HG03354 (cell line): Measurements from ENCODE around the gene CSTB.
"Not testable (repeated sequence)": the region's sequence is repeated elsewhere in the genome, so short reads cannot be mapped to it uniquely, and the experiment has no call there.

Experiments used
- ATAC-seq: cut with Tn5 transposase; IDR thresholded peaks from one replicate; pipeline ENCODE4 v1.9.1; 2021; ENCODE audit warnings: mild to moderate bottlenecking; ENCODE audit not compliant: unreplicated experiment, poor library complexity, severe bottlenecking

Gene CSTB, protein sequence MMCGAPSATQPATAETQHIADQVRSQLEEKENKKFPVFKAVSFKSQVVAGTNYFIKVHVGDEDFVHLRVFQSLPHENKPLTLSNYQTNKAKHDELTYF

DNA sequence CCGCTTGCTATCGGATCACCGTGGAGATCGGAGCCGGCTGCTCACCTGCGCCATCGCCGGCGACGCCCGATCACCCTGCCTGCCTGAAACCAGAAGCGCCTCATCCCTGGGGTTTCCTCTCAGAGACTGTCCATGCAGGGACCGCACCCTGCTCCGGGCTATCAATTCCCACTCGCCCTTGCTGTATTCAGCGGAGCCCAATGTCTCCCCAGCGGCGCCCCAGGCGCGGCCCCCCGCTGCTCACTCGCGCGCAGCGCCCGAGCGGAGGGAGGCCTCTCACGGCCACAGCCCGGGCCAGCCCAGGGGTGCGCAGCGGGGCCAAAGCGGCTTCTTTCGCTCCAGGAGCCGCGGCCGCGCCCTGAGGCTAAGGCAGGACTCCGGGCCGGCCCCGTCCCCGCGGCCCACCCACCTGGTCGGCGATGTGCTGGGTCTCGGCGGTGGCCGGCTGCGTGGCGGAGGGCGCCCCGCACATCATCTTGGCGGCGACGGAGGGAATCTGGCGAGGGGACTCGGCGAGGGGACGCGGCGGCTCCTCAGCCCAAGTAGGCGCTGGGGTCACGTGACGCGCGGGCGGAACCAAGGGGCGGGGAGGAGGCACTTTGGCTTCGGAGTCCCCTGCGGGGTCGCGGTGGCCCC is at the start of gene CSTB:
CSTB (minus strand) TSS at position 514 of the 636 bp plus-strand sequence; CDS start at position 475, 39 bp downstream.
- ATAC-seq, result peak; percentile 66

DNA sequence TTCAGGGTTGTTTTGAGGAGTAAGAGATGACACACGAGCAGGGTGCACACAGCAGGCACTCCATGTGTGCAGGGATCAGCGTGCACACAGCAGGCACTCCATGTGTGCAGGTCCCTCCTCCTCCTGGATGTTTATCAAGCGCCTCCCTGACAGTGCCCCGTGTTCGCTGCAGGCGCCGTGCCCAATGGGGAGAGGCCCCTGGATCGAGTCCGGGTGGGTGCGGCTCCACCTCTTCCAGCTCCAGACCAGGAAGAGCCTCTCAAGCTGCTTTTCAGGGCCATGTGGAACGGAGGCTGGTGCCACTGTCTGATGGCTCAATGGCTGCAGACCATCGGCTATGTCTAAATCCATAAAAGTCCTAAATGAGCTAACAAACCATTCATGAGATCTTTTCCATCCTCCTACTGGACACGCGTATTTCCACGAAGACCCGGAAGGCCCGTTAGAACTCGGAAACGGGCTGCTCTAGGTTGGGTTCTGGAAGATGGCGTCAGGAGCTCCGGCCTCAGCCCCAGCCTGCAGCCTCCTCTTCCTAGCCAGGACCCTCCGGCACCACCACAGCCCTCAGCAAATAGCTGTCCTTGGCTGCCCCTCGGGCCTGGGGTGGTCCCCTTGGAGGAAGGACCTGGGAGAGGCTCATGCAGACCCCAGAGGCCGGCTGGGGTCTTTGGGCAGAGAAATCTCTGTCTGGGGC is 49.3 kb upstream of the CSTB start:
- no peak for ATAC-seq

DNA sequence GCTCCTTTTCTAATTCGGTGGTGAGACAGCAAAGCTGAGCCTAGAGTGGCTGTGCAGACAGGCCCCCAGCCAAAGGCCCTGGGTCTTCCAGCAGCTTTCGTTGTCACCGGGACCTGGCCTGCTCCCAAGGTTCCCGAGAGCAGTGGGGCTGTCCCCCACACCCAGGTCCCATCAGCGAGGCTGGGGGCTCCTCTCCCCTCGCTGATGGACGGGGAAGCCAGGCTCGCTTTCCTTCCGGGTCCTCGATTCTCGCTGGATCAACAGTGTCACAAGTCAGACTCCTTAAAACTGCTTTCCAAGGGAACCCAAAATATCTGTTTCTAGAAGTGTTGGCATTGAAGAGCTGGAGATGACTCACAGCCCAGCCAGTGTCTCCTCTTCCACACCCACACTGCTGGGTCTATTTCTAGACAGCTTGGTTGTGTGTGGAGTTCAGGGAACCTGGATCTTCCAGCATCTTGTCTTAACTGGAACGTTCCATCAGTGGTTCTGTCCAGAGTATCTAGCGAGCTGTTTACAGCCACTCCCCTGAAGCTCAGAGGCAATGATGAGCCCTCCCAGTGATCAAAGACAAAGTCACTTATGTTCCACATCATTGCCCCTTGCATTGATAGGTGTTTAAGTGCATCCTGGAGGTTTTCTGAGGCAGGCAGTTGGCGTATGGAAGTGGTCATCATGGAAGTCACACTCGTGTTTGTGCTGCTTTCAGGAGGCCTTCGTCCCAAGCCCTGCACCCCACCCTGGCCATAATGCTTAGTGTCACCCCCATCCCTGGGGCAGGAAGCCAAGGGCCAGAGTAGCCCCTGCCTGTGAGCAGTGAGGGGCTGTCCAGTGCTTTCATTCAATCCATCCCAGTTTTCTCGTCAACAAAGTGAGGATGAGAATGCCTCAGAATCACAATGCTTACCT is 48.5 kb upstream of the CSTB start:
- no peak for ATAC-seq

DNA sequence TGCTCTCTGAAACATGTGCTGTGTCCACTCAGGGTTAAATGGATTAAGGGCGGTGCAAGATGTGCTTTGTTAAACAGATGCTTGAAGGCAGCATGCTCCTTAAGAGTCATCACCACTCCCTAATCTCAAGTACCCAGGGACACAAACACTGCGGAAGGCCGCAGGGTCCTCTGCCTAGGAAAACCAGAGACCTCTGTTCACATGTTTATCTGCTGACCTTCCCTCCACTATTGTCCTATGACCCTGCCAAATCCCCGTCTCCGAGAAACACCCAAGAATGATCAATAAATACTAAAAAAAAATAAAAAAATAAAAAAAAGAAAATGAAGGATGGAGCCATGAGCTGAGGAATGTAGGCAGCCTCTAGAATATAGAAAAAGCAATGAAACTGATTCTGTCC is 46.6 kb upstream of the CSTB start:
- ATAC-seq, result not testable (repeated sequence)

DNA sequence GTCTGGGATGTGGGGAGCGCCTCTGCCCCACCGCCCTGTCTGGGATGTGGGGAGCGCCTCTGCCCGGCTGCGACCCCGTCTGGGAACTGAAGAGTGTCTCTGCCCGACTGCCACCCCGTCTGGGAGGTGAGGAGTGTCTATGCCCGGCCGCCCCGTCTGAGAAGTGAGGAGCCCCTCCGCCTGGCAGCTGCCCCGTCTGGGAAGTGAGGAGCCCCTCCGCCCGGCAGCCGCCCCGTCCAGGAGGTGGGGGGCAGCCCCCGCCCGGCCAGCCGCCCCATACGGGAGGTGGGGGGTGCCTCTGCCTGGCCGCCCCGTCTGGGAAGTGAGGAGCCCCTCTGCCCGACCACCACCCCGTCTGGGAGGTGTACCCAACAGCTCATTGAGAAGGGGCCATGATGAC is 46.1 kb upstream of the CSTB start:
- not testable (repeated sequence) for ATAC-seq

DNA sequence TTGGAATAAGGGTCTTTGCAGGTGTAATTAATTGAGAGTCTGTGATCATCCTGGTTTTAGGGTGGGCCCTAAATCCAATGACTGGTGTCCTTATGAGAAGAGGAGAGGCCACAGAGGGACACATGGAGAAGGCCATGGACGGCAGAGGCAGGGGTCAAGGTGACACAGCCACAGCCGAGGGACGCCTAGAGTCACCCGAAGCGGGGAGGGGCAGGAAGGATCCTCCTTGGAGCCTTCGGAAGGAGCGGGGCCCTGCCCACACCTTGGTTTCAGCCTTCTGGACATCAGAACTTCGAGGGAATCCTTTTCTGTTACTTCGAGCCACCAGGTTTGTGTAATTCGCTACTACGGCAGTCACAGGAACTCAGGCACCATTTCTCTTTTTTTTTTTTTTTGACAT is 44.4 kb upstream of the CSTB start:
- no peak for ATAC-seq

DNA sequence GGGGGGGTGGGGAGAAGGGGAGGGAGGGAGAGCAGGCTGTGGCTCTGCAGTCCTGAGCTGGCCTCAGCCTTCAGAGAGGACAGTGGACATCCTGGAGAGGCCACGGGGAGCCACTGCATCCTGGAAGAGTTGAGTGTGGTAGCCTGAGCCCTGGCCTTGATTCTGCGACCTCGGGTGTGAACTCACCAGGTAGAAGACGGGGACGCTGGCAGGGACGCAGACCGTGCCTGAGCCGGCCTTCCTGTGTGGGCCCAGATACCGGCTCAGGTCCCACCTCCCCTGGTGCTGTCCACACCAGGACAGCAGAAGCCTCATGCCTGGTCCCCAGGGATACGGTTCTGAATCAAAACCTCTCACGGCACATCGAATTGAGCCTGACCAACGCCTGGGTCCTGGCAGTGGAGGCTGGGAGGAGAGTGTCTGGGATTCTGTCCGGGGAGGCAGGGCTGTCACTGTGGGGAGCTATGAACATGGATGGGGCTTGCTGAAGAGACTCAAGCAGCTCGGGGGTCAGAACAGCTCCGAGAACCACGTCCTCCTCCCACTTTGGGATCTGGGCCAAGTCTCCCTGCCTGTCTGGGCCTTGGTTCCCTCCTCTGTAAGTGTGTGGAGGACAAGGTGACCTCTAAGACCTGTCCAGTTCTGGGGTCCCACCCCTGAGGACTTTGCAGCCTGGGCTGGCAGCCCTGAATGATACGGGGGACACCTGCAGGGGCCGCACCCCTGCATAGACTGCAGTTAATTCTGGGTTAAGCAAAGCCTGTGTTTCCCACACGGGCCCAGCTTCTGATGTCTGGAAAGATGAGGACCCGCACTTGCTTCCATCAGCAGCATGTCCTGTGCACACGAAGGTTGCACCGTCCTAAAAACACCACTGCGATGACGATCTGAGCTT is 43.6 kb upstream of the CSTB start:
- ATAC-seq, result no peak

DNA sequence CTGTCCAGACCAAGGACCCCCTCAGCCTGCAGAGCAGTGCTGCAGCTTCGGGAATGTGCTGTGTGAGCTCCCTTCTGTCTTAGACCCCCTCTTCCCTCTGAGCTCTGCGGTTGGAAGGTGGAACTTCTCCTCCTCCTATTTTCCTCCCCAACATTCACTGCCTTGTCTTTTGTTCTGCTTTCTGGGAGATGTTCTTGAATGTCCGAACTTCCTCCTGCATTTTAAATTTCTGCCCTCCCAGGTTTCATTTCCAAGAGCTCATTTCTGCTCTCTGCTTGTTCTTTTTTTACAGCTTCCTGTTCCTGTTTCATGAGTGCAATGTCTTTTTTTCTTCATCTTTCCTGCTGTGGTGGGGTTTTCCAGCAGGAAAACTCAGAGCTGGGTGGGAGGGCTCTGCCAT is 42.6 kb upstream of the CSTB start:
- no peak for ATAC-seq

DNA sequence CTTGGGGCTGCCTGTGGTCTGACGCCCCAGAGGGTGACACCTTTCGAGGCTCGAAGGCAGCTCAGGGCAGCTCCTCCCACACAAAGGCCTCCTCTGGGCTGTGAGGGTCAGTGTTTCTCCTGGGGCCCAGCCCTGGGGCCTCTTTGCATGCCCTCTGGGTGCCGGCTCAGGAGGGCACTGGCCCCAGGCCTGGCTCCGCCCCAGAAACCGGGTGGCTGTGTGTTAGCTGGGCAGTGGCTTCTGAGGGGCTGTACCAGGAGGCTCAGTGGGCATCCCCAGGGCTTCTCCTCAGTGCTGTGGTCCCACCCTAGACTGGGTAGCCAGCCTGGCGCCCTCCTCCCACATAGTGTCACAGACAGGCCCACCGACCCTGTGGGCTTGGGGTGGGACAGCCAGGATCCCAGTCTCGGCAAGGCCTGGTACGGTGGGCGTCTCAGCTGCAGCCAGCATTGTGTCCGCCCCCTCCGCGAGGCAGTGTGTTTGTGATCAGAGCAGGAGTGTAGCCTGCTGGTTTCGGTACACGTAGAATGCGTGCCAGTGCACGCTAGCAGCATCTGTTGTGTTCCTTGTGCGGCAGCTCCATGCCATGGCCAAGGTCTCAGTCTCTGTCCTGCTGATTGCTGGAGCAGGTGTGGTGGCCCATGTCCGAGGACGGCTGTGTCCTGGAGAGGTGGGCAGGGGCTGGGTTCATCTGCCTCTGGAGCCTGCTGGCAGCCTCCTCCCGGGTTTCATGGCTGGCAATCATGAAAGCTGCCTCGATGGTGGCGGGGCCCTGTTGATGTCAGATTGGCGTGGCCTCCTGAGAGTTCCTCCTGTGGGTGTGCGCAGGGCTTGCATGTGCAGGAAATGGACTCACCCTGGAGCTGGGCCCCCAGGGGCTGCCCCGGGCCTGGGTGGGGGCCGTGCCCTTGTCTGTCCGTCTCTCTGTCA is 41.3 kb upstream of the CSTB start:
- ATAC-seq, result no peak

DNA sequence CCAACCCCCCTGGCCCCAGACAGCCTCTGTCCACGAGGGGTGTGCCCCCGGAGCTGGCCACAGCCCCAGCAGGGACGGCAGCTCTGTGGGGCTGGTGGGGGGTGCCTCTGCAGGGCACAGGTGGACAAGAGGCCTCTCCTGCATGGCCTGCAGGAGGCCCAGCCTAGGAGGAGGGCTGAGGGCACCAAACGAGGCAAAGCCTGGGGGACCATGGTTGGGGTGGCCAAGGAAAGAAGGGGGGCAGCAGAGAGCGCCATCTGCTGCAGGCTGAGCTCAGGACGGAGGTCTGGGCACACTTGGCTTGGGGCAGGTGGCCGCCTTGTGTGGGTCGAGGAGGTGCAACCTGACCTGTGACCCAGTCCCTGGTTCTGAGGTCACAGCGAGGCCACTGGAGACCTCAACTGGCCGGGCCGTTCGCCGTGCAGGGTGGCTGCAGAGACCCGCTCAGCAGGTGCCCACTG is 40.5 kb upstream of the CSTB start:
- ATAC-seq, result no peak

DNA sequence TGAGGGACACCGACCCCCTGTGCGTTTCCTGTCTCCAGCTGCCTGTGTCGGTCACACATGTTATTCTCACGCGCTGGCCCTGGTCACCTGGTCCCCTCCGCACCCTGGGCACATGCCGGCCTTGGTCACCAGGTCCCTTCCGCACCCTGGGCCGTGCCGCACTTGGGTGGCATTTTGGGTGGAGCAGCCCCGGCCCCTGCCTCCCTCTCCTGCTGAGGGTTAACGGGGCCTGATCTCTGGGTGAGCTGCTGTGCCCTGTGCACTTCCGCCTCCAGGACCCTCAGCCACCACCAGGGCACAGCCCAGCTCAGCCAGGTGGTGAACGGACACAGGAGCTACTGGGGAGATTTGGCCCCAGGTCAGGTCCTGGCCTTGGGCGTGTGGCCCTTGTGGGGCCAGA is 39.9 kb upstream of the CSTB start:
- no peak for ATAC-seq

DNA sequence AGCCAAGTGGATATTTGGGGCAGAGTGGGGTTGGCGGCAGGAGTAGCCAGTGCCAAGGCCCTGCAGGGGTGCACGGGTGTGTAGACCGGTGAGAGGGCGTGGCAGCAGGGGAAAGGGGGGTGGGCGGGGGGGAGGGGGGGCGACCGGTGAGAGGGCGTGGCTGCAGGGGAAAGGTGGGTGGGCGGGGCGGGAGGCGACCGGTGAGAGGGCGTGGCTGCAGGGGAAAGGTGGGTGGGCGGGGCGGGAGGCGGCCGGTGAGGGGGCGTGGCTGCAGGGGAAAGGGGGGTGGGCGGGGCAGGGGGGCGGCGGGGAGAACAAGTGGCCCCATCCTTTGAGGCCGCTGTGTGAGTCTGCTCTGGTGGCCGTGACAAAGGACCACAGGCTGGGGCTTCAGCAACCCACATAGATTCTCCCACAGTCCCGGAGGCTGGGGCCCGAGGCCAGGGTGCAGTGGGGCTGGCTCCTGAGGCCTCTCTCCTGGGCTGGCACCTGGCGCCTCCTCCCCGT is 39.1 kb upstream of the CSTB start:
- ATAC-seq, result no peak

DNA sequence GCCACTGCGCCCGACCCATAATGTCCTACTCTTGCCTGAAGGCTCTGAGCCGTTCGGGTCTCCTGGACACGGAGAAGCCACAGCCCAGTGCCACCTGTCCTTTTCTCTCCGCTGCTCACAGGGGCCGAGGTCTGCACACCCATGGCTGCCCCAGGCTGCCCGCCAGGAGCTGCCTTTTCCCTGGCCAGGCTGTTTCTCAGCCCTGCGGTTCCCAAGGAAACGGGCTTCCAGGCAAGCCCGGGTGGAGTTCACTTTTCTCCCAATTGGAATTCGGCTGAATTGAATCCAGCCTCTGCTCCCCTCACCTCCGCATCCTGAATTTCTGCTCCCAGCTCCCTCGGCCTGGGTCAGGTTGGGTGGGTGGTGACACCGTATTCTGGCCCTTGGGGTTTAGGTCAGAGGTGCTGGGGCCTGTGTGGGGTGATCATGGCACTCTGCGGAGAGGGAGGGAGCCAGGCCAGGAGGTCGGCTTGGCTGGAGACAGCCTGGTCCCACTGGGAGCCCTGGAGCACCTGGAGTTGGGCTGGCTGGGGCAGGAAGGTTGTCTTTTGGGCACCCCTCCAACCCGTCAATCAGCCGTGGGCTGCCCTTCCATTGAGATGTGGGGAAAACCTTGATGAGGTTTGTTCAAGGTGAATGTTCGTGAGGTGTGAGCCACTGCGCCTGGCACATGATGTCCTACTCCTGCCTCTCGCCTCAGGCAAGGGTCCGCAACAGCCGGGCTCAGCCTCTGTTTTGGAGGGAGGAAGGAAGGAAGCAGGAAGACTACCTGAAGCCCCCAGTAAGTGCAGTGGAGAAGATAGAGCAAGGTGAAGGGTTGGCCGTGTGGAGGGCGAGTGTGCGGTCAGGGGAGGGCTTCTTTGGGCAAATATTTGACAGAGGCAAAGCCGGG is 38.4 kb upstream of the CSTB start:
- no peak for ATAC-seq

DNA sequence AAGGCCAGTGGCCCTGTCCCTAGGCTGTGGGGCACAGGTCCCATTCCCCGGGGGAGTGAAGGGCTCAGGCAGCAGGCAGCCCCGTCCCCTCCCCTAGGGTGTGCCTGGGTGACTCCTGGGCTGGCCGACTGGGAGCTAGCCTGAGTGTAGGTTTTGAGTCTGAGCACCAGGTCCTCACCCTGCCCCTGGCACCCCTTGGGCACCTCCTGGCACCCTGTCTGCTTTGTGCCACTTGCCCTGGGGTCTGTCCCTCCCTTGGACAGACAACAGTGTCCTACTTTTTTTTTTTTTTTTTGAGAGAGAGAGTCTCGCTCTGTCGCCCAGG is 37.5 kb upstream of the CSTB start:
- no peak for ATAC-seq

DNA sequence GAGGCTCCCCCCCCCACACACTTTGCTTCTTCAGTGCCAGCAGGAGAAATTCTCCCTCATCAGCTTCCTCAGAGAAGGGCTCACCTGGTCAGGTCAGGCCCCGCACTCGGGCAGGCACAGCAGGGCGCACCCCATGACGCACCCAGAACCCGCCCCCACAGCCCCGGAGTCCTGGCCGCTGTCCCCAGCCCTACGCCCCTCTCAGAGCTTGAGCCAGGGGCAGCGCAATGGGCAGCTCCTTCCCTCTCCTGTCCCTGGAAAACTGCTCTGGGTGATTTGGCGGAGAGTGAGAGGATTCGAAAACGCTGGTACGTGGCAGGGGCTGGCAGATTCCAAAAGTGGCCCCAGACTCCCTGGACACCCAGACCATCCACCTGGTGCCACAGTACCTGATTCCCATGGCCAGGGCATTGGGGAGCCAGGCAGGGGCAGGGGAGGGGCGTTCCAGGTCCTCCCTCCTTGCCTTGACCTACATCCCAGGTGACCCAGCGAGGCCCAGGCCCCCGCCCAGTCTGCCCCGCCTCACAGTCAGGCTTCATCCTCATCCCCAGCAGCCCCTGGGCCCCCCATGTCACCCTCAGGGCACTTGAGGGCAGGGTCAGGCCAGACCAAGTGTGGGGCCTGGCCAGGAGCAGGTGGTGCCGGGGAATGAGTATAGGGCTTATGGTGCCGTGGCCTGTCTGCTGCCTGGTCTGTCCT is 37.0 kb upstream of the CSTB start:
- ATAC-seq, result no peak

DNA sequence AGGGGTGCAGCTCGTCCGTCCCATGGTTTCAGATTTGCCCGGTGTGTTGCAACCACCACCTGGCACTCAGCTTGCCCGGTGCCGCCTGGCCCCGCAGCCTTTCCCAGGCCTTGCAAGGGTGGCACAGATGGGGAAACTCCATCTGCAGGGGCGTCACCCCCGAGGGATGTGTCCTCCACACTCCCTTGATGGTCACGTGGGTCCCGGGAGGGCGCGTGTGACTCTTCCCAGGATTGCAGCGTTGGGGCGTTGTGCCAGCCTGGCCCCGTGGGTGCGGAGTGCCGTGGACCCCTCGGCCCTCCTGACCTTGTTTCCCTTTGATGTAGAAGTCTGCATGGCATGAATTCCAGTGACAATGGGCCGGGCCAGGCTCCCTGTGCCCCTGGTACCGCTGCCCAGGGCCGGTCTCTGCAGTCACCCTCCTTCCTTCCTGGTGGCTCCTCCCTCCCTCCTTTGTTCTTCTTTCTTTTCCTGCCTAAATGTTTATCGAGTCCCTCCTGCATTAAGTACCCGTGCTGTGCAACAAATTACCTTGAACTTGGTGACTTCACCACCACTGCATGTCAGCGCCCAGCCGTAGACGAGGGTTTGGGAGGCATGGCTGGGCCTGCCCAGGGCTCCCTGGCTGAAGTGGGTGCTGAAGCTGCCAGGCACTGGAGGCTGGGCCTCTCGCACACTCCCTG is 36.2 kb upstream of the CSTB start:
- no peak for ATAC-seq
